Stimulated activated CD4-positive, alpha-beta T cell treated with anti-CD3 and anti-CD28 coated beads, Interleukin-1b, Interleukin-23, amount 100 ng/mL, for 24 hours (primary cell): Measurements from ENCODE around the gene TMEM231.
A peak's percentile ranks its signal among the peaks of the same experiment; 100 is the strongest.
"Not testable (repeated sequence)": the region's sequence is repeated elsewhere in the genome, so short reads cannot be mapped to it uniquely, and the experiment has no call there.

ENCODE experiments used
- DNase-seq, 4 experiments: peaks; one replicate each; pipeline ENCODE4 v3.0.0-alpha.2; 2020; ENCODE audit warnings: low read depth in 4 of 4, low spot score in 1 of 4

The TMEM231 gene, protein sequence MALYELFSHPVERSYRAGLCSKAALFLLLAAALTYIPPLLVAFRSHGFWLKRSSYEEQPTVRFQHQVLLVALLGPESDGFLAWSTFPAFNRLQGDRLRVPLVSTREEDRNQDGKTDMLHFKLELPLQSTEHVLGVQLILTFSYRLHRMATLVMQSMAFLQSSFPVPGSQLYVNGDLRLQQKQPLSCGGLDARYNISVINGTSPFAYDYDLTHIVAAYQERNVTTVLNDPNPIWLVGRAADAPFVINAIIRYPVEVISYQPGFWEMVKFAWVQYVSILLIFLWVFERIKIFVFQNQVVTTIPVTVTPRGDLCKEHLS

DNA sequence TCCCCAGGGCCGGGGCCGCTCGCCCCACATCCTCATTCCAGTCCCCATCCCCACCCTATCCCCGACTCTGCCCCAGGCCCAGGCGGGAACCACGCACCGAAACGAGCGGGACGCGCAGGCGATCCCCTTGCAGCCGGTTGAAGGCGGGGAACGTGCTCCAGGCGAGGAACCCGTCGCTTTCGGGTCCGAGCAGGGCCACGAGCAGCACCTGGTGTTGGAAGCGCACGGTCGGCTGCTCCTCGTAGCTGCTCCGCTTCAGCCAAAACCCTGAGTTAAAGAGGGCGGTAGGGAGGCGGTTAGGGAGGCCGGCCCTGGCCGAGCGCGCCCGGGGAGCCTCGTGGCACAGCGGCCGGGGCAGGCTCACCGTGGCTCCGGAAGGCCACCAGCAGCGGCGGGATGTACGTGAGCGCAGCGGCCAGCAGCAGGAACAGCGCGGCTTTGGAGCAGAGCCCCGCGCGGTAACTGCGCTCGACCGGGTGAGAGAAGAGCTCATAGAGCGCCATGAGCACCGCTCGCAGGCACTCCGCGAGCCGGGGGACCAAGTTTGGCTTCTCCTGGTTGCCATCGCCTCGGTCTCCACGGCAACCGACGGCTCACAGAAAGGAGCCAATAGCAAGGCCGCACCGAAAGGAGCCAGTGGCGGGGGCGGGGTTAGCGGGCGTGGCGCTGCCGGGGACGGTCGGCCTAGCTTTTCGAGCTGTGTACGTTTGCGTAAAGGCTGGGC is at the start of gene TMEM231:
Gene TMEM231, minus strand, starts transcription at position 546 of the 724 bp plus-strand sequence. Its CDS starts 43 bp downstream, at position 503.
- DNase-seq, result peak; percentile 90 to 98 (median 94)

DNA sequence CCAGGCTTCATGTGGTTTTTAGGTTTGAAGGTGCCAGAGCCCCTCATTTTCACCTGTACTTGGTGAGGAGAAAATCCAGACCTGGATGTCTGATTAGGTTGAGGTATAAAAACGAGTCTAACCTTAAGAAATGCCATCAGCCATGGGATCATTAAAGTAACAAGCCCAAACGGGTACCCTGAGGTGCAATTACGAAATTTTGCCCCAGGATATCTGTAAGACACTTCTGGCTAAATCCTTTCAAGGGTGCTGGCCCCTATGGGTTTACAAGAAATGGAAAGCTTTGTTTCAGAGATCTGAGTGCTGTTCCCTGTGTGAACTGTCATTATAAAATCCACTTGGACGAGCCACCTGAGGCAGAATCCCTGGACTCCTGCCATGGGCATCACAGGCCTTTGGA is 47.2 kb upstream of the TMEM231 start:
- DNase-seq, result no peak

DNA sequence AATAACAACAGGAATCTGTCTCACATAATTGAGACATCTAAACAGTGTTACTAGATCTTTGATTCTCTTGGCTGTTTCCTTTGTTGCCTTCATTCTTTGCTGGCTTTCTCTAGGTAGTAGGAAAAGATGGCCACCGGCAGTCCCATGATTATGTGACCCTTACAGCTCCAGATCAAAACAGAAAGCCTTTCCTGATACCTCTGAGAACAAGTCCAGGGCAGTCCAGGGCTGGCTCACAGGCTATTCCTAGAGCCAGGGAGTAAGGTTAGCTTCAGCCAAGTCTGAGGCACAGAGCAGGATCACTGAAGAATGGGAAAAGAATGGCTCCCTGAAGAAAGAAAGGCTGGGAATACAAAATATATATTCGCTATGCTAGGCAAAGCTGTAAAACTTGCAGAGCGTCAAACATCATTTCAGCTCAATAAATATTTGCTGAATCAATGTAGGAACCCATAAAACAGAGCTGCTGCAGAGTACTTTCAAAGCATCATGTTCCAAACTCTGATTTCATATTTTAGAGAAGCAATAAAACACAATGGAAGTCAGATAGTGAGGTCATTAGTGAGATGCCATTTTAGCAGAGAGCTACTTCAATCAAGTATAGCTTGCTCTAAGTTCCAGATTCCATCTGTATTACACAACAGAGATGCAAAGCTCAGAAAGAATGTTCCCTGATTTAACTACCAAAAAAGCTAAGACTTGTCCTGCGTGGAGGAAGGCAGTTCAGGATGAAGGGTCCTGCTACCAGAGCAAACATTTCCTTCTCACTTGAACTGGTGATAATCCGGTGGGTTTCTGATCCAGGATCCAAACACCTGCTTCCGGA is 43.6 kb upstream of the TMEM231 start:
- DNase-seq, result no peak

DNA sequence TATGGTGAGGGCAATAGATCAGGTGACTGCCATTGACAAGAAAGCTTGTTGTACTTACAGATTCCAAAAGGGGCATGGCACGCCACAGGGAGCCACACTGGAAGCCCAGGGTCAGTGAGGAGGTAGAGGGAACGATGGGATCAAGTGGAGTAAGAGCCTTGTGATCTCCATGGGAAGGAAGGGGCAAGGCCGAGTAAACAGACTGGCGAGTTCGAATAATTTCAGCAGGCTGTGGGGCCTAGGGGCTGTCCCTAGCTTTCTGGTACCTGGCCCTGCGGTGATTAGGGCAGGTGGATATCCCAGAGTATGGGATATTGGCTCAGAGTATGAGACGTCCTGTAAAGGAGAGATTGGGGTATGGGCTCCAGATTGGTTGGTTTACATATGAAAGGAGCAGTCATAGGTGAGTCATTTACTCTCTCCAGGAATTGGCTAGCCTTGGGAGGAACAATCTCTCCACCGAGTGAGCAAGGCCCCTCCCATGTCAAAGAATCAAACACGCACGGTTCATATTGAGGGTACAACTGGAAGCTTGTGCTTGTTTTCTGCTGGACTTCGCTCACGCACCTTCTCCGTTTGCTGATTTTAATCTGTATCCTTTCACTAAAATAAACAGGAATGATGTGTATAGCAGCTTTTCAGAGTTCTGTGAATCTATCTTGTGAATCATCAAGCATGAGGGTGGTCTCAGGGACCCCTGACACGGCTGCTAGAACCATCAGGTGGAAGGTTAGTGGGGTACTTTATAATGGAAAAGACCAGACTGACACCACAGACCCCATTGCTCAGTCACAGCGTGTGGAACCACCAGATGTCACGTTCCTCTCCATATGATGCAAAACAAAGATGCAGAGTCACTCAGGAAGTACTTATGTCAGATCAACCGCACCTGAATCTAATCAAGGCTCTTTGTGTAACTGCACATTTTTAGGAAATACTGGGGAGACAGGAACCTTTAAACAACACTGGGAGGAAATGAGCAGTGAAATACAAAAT is 38.1 kb upstream of the TMEM231 start:
- DNase-seq, result no peak

DNA sequence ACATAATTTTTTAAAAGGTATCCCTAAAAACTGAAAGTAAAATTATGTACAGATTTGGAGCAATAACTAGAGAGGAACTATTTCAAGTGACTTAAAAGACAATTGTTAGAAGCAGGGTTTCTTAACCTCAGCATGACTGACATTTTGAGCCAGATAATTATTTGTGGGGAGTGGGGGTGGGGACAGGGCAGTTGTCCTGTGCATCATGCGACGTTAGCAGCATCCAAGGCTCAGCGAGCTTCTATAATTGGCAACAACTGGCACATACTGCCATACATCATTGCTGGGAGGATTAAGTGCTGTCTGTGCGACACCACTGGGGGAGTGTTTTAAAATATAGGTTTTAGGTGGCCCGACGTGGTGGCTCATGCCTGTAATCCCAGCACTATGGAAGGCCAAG is 37.3 kb upstream of the TMEM231 start:
- DNase-seq, result no peak

DNA sequence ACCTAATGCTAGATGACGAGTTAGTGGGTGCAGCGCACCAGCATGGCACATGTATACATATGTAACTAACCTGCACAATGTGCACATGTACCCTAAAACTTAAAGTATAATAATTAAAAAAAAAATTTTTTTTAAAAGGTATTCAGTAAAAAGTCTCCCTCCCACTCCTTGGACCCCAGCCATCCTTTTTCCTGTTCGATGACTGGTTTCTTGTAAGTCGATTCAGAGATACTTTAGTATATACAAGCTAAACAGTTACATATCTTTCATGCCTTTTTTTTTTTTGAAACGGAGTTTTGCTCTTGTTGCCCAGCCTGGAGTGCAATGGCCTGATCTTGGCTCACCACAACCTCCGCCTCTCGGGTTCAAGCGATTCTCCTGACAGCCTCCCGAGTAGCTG is 35.9 kb upstream of the TMEM231 start:
- DNase-seq, result not testable (repeated sequence)

DNA sequence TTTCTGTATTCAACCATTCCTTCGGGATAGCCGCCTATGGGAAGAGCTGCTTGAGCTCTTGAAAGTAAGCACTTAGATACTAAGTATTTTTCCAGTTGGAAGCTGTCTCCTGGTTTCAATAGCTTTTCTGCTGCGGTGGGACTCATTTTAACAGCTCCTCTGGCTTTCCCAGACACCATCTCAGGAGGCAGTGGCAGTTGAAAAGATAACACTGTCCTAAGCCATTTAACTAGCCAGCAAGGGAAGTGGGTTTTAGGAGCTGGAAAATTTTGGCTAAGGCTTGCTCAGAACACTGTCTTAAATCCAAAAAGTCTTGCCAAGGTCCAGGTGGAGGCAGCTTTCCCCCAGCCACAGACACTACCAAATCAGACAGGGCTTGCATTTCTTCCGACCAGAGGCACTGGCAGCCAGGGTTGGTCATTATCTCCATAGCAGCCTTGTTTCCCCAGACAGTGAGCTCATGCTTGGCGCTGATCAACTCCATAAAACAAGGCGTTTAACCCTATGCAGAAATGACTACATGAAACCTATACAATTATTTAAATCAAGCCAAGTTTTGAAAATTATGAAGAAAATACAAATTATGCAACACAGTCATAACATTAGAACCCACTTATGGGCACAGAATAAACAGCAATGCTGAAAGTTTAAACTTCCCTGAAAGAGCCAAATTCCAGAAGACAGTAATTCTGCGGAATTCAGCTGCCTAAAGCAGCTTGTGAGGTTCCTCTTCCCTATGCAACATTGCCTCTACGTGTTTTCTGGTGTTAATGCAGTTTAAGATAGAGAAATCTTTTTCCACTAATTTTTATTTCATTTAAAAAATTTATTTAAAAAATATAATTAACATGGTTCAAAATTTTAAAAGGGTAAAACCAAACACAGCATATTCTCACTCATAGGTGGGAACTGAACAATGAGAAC is 35.1 kb upstream of the TMEM231 start:
- no peak for DNase-seq

DNA sequence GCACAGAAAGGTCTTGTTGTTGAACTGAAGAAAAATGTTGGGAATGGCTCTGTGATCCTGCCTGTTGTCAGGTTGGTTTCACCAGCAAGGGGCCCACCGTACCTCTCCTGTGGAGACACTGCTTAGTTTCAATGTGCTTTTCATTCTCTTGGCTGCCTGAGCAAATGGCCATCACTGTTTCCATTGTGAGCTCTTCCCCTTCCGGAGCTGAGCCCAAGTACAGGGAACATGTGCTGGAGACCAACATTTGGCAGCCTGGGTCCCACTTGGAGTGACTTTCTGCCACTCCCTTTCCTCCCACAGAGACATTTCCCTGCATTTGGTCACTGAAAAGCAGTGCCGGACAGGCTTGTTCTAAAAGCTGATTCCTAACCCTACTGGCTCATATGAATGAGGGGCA is 33.3 kb upstream of the TMEM231 start:
- DNase-seq, result no peak

DNA sequence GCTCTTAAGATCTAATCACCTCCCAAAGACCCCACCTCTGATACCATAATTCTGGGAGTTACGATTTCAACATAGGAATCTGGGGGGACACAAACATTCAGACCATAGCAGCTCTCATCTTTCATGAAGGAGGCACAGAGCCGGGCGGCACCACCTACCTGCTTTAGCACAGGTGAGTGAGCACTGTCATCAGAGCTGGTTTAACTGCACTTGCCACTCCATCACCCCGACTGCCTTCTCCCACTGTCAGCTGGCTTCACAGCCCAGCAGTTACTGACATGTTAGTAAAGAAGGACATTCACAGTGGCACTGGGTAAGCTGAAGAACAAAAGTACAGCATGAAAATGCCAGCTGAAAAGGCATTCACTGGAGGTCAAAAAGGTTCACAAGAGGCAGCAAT is 32.7 kb upstream of the TMEM231 start:
- no peak for DNase-seq

DNA sequence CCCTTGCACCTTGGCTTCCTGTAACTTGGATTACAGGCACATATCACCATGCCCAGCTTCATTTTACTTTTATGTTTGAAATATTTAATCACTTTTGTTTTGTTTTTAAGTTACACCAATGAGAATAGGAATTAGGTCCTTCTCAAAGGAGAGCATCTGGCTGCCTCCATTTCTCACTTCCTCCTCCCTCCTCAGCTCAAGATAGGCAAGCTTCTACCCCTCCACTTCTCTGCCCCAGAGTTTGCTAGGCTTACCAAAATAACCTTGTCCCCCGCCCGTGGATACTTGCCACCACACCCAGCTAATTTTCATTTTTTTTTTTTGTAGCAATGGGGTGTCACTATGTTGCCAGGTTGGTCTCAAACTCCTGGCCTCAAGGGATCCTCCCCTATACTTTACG is 28.1 kb upstream of the TMEM231 start:
- DNase-seq, result no peak

DNA sequence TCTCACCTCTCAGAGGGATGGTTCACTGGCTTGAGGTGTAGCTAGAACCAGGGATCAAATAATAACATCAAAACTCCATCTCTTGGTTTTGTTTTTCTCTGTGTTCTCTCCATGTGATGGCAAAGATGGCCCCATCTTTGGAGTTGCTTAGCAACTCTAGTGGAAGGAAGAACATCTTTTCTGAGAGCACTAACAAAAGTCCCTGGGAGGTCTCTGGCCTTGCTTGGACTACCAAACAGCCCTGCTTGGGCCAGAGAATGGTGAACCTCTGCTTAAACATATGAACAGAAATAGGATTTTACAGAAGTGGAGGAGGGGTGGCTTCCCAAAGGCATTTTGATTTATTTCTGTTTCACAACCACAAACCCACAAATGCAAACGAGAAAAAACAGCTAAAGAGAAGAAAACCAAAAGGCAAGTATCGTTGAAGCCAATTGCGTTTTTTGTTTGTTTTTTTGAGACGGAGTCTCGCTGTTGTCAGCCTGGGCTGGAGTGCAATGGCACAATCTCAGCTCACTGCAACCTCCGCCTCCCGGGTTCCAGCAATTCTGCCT is 23.3 kb upstream of the TMEM231 start:
- no peak for DNase-seq

DNA sequence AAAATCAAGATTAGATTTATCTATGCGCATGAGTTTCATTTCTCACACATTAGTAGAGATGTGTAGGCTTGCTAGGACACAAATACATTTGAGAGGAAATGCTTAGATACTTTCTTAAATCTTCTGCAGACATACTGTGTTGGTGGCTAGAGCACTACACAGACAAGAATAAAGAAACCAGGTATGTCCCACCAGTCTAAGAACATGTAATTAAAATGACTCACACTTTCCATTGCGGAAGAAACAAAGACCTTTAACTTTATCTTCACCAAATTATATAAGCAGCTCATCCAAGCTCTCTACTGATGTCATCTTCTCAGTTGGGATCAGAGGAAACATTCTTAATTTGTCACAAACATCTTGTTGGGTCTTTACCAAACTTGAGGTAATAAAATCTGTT is 22.7 kb upstream of the TMEM231 start:
- no peak for DNase-seq

DNA sequence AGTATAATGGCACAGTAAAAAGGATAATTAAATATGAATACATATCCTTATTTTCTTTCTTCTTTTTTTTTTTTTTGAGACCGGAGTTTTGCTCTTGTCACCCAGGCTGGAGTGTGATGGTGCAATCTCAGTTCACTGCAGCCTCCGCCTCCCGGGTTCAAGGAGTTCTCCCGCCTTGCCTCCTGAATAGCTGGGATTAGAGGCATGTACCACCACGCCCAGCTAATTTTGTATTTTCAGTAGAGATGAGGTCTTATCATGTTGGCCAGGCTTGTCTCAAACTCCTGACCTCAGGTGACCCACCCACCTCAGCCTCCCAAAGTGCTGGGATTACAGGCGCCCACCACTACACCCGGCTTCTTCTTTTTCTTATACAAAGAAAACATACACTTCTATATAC is 22.2 kb upstream of the TMEM231 start:
- no peak for DNase-seq

DNA sequence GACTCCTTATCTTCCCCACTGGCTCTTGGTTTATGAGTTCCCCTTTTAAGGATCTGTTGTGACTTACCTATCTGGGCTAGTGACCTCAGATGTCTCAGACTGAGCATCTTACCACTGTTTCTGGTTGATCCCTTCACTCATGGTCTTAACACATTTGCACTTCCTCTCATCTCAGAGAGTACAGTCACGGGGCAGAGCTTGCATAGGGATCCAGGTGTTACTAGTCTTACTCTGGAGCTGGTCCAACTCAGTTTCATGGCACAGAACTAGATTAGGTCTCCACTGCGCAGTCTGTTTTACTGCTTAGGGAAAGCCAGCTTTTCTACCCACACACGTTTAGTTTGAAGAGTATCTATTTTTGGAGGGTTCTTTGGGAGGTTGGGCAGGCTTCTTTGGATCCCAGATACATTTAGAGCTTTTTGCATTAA is 20.3 kb upstream of the TMEM231 start:
- no peak for DNase-seq

DNA sequence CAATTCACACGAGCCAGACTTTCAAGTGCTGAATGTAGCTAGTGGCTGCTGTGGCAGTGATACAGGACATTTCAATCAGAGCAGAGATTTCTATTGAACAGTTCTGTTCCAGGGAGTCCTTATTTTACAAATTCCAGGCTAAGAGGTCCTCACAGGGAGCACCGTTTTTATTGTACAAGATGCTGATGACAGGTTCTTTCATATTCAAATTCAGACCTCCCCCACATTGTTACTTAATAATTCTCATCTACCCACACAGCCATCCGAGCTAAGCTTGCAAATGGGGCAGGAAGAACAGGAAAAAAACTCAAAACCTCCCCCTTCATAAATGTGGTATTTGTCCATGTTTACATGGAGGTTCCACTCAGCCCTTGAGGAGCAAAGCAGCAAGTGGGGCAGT is 19.9 kb upstream of the TMEM231 start:
- DNase-seq, result no peak

DNA sequence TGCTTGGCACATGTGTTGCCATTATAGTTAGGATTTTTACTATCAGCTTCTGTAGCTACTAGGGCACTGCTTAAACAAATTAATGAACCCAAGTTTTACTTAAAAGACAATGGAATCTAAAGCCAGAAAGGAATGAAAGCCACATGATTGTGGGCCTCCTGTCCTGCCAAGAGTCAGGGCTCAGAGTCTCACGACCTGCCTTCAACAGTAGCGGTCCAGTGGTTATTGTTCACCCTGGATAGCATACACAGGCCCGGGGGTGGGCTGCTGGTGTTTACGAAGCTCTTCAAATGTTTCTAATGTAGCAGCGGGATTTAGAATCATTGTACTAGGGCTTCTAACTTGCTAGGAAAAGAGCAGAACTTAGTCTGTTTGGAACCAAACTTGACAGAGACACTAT is 17.9 kb upstream of the TMEM231 start:
- no peak for DNase-seq

DNA sequence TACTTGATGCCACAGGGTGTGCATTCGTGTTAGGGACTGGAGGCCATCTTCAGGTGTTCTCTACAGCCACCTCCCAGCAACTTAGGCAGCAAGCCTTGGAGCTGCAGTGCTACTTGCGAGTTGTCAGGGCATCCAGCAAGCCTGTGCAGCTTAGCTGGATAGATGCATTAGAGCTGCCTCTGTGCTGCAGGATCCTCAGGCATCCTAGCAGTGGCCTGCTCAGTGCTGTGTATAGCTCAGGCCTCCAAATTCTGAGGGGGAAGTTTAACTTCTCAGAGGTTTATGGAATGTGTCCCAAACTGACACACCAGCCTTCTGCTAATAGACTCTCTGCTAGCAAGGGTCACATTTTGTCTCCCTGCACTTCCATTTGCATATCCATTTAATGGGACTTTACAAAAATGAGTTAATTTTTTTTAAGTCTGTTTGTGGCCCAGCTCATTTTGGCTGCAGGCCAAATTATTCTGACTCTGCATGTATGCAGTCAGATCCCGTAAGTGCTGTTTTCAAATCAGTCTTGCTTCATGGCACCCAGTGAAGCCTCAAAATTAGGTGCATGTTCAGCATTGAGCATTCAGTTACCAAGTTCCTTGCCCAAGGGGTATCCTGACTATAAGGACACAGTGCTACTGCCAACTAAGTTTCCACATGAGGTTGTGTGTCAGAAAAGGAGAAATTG is 17.0 kb upstream of the TMEM231 start:
- DNase-seq, result no peak

DNA sequence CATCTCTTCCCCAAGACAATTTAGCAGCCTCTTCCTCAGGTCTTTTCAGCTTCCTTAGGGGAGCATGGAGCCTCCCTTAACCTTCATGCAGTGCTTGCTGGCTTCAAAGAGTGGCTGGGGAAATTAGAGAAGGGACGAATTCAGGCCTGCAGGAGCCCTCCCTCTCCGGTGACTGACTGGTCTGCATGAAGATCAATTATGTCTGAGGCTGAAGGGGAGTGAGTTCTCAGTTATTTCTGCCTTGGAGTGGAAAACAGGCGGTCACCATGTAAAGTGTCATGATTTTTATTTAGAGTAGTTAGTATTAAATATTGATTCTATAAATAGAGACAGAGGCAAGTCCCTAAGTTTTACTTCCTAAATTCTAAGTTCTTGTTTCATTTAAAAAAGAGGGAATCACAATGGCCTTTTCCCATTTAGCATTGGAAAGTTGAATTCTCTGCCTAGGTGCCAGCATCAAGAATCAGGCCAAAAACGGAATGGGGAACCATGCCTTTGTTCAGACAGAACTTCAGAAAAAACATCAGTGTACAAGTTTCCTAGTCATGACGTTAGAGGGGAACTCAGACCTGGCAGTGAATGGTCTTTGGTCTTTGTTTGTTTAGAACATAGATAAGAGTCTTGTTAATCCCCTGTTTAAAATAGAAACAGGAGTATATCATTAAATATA is 14.5 kb upstream of the TMEM231 start:
- no peak for DNase-seq
